AG04449 (cell line): ENCODE measurements around the gene LCE1A.

ENCODE experiments used
- CTCF ChIA-PET: fragments of 350-600 bp; formaldehyde crosslinking; extraction: SDS; loops from one replicate; lab custom pipeline; 2021; ENCODE audit warnings: antibody characterized with exemption; lab: Yijun Ruan, JAX
- POLR2A ChIA-PET: fragments of 400-600, 350-600 bp; formaldehyde crosslinking; extraction: SDS; loops from one replicate; lab custom pipeline; 2020; ENCODE audit warnings: antibody characterized with exemption, inconsistent platforms; lab: Yijun Ruan, JAX
- DNase-seq: peaks from one replicate; pipeline ENCODE4 v3.0.0-alpha.2; 2010; ENCODE audit warnings: low read depth, low spot score
- H3K4me3 ChIP-seq: 2 replicates; pipeline ENCODE4 v1.5.1; 2011; ENCODE audit warnings: low read depth, mild to moderate bottlenecking, control low read depth, low read length
- TF ChIP-seq, protein P1 (sequence below): IDR thresholded peaks from one replicate; pipeline ENCODE4 v1.5.1; 2011; ENCODE audit warnings: mild to moderate bottlenecking, moderate library complexity, low read length, control low read depth, inconsistent platforms; ENCODE audit not compliant: insufficient read depth; ENCODE audit errors: missing control alignments

LCE1A gene

GRCh38 chr1:152871731-152872126, 44.5 kb downstream of the LCE1A start:
- POLR2A ChIA-PET: no interaction called here
- no peak overlapping the region for H3K4me3 ChIP-seq
- TF ChIP-seq, protein P1, sequence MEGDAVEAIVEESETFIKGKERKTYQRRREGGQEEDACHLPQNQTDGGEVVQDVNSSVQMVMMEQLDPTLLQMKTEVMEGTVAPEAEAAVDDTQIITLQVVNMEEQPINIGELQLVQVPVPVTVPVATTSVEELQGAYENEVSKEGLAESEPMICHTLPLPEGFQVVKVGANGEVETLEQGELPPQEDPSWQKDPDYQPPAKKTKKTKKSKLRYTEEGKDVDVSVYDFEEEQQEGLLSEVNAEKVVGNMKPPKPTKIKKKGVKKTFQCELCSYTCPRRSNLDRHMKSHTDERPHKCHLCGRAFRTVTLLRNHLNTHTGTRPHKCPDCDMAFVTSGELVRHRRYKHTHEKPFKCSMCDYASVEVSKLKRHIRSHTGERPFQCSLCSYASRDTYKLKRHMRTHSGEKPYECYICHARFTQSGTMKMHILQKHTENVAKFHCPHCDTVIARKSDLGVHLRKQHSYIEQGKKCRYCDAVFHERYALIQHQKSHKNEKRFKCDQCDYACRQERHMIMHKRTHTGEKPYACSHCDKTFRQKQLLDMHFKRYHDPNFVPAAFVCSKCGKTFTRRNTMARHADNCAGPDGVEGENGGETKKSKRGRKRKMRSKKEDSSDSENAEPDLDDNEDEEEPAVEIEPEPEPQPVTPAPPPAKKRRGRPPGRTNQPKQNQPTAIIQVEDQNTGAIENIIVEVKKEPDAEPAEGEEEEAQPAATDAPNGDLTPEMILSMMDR: no peak
- DNase-seq: no peak
- CTCF ChIA-PET: interaction anchor here (0.8 to 7.0 kb wide), 19 partner anchors 12 to 356 kb away, joined by 3 to 375 read pairs (median 10); partner anchors contain the start of genes IVL and LCE7A

DNA sequence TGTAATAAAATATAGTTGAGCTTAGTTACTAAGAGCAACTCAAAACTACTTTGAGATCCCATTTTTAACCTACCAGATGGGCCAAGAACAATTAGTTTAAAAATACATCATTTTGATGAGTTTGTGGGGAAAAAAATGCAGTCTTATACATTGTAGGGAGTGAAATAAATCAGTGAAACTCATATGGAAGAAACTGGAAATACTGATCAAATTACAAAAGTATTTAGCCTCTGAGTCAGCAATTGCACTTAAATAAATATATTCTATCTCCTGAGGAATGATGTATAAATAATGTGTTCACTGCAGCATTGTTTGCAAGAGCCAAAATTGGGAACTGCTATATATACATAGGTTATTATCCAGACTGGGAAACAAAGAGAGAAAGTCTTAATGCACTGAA, 46.2 kb downstream of the LCE1A start:
- DNase-seq: peak; percentile 16
- TF ChIP-seq, protein P1: no peak
- ChIA-PET CTCF (interaction anchor here (1.1 to 7.0 kb wide), 4 partner anchors 15 to 220 kb away, joined by 4 to 375 read pairs (median 137); partner anchors contain the start of genes IVL and LCE7A), POLR2A (no interaction called here)
- no peak overlapping the region for H3K4me3 ChIP-seq

- no peak overlapping the region for H3K4me3 ChIP-seq
- no peak for DNase-seq
- TF ChIP-seq, protein P1: no peak
- ChIA-PET POLR2A (no interaction called here), CTCF (interaction anchor here (1.7 kb wide), 1 partner anchor 49 kb away, joined by 17 read pairs; no protein-coding TSS in a partner anchor)
Observed at GRCh38 chr1:152876827-152877226, 49.6 kb downstream of the LCE1A start.
